SU-DHL-6 (cell line): Measurements from ENCODE around the gene IL10RB.

Source experiments
- H2AFZ ChIP-seq: fragments of 200-600 bp; sonication (generic); 2 replicates; pipeline ENCODE4 v1.6.1; 2014; ENCODE audit warnings: low read depth, mild to moderate bottlenecking, moderate library complexity, mixed read lengths, antibody characterized with exemption, low read length; ENCODE audit not compliant: severe bottlenecking
- H3F3A ChIP-seq: fragments of 200-600 bp; shearing (Covaris generic); 2 replicates; pipeline ENCODE4 v1.6.0; 2016; ENCODE audit warnings: antibody characterized with exemption, mild to moderate bottlenecking; ENCODE audit not compliant: insufficient read depth
- H3K27ac ChIP-seq: fragments of 200-600 bp; sonication (generic); 2 replicates; pipeline ENCODE4 v1.5.1; 2016; ENCODE audit warnings: low read depth, mild to moderate bottlenecking, low read length, moderate library complexity, mixed read lengths
- H3K27me3 ChIP-seq: fragments of 200-600 bp; sonication (generic), shearing (Covaris generic); 2 replicates; pipeline ENCODE4 v1.6.0; 2014; ENCODE audit warnings: mild to moderate bottlenecking, low read length
- H3K36me3 ChIP-seq: fragments of 200-600 bp; sonication (generic); 2 replicates; pipeline ENCODE4 v1.6.1; 2014; ENCODE audit warnings: mild to moderate bottlenecking, low read length, mixed read lengths
- H3K4me2 ChIP-seq: fragments of 300-600, 200-600 bp; shearing (Covaris generic), sonication (generic); 2 replicates; pipeline ENCODE4 v1.6.0; 2014; ENCODE audit warnings: low read length, low read depth, mild to moderate bottlenecking; ENCODE audit not compliant: poor library complexity, severe bottlenecking
- H3K4me3 ChIP-seq: fragments of 200-600 bp; sonication (generic); 2 replicates; pipeline ENCODE4 v1.5.1; 2014; ENCODE audit warnings: antibody characterized with exemption, low read length, mild to moderate bottlenecking, mixed read lengths; ENCODE audit not compliant: insufficient read depth, poor library complexity, severe bottlenecking
- H3K79me2 ChIP-seq: fragments of 200-600 bp; sonication (generic); 2 replicates; pipeline ENCODE4 v1.6.1; 2014; ENCODE audit warnings: mild to moderate bottlenecking, low read length, moderate library complexity; ENCODE audit not compliant: insufficient read depth
- H3K9ac ChIP-seq: fragments of 200-600 bp; sonication (generic); 2 replicates; pipeline ENCODE4 v1.7.0; 2014; ENCODE audit warnings: mild to moderate bottlenecking, low read length
- H3K9me2 ChIP-seq: fragments of 200-600 bp; sonication (generic); replicated peaks from 2 replicates; pipeline ENCODE4 v1.6.1; 2014; ENCODE audit warnings: low read length; ENCODE audit not compliant: insufficient read depth
- H3K9me3 ChIP-seq: fragments of 200-600 bp; sonication (generic); 2 replicates; pipeline ENCODE4 v1.6.1; 2014; ENCODE audit warnings: low read length, mixed read lengths; ENCODE audit not compliant: insufficient read depth
- H4K20me1 ChIP-seq: fragments of 200-600 bp; sonication (generic); 2 replicates; pipeline ENCODE4 v1.6.1; 2014; ENCODE audit warnings: low read depth, mild to moderate bottlenecking, antibody characterized with exemption, low read length, moderate library complexity, mixed read lengths
- EZH2phosphoT487 ChIP-seq: fragments of 200-600 bp; sonication (generic), shearing (Covaris generic); conservative IDR thresholded peaks from 2 replicates; pipeline ENCODE4 v1.6.1; 2018; ENCODE audit warnings: mild to moderate bottlenecking, antibody characterized with exemption, low read length, moderate library complexity, mixed read lengths
- TF ChIP-seq, protein P1 (sequence below): fragments of 200-600 bp; sonication (generic); IDR thresholded peaks from one replicate; pipeline ENCODE4 v1.5.1; 2017; ENCODE audit warnings: antibody characterized with exemption, mild to moderate bottlenecking, low read length, moderate library complexity; ENCODE audit not compliant: insufficient read depth, poor library complexity, severe bottlenecking

IL10RB gene

DNA sequence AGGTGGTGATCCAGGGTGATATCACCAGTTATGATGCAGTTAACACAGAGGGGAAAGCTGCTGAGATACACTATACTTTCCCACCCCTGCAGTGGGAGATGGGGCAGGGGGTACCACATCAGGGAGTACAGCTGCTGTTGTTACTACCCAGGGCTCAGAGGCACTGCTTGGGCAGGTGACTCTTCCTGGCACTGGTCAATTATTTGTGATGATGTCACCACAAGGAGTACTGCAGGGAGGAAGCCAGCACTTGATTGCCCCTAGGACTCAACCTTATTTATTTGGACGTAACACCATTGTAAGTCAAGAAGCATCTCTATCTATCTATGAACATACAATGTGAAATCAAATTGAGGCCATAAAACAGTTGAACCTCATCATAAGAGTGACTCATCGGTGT is 68.7 kb downstream of the IL10RB start:
- H3K9ac ChIP-seq: no peak overlapping the region
- H3K27ac ChIP-seq: no peak overlapping the region
- H3K9me2 ChIP-seq: no peaks in the 10 kb centered on the region
- no peaks in the 10 kb centered on the region for H3K27me3 ChIP-seq
- H3K4me3 ChIP-seq: no peak overlapping the region
- no peaks in the 10 kb centered on the region for H3K9me3 ChIP-seq
- H4K20me1 ChIP-seq: no peaks in the 10 kb centered on the region
- TF ChIP-seq EZH2phosphoT487: no peak
- TF ChIP-seq, protein P1, sequence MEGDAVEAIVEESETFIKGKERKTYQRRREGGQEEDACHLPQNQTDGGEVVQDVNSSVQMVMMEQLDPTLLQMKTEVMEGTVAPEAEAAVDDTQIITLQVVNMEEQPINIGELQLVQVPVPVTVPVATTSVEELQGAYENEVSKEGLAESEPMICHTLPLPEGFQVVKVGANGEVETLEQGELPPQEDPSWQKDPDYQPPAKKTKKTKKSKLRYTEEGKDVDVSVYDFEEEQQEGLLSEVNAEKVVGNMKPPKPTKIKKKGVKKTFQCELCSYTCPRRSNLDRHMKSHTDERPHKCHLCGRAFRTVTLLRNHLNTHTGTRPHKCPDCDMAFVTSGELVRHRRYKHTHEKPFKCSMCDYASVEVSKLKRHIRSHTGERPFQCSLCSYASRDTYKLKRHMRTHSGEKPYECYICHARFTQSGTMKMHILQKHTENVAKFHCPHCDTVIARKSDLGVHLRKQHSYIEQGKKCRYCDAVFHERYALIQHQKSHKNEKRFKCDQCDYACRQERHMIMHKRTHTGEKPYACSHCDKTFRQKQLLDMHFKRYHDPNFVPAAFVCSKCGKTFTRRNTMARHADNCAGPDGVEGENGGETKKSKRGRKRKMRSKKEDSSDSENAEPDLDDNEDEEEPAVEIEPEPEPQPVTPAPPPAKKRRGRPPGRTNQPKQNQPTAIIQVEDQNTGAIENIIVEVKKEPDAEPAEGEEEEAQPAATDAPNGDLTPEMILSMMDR: no peak
- peaks cover 8% of the 10 kb centered on the region; the same call in 1 of the 2 replicates for H3K36me3 ChIP-seq
- H3K79me2 ChIP-seq: peaks cover 56% of the 10 kb centered on the region
- no peaks in the 10 kb centered on the region; the same call in 1 of the 2 replicates for H3F3A ChIP-seq
- H2AFZ ChIP-seq: no peak overlapping the region
- H3K4me2 ChIP-seq: no peak overlapping the region

DNA sequence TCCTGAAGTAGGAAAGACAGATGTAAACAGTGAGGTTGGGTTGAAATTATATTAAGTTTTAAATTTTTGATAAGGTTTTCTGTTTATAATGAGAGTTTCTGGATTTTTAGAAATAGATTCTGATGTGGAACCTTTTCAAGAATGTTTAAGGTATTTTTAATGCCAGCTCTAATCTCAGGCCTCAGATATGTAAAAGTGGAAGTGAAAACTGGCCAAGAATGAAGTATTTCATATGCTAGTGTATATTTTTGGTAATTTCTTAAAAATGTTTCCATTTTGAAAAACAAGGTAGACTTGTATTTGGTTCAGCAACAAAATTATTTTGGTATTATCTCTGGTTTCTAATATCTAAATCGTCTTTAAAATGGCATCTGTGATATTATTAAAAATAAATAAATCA is 73.0 kb downstream of the IL10RB start:
- H3F3A ChIP-seq: no peaks in the 10 kb centered on the region; the same call in 1 of the 2 replicates
- H2AFZ ChIP-seq: no peak overlapping the region
- H3K79me2 ChIP-seq: peaks cover 24% of the 10 kb centered on the region; the same call in 1 of the 2 replicates
- peak overlapping the region; percentile 10 for H3K4me2 ChIP-seq
- TF ChIP-seq, protein P1: no peak
- no peak for TF ChIP-seq EZH2phosphoT487
- H3K9ac ChIP-seq: no peak overlapping the region
- no peaks in the 10 kb centered on the region for H4K20me1 ChIP-seq
- H3K27ac ChIP-seq: no peak overlapping the region
- no peaks in the 10 kb centered on the region for H3K9me3 ChIP-seq
- H3K27me3 ChIP-seq: no peaks in the 10 kb centered on the region
- H3K9me2 ChIP-seq: no peaks in the 10 kb centered on the region
- no peak overlapping the region for H3K4me3 ChIP-seq
- peaks cover 17% of the 10 kb centered on the region; the same call in 1 of the 2 replicates for H3K36me3 ChIP-seq

- Histone ChIP-seq H2AFZ (no peak overlapping the region), H3K4me2 (no peak overlapping the region), H3K9ac (no peak overlapping the region), H3K36me3 (peaks cover 20% of the 10 kb centered on the region; the same call in 1 of the 2 replicates), H3K79me2 (peaks cover 16% of the 10 kb centered on the region; the same call in 1 of the 2 replicates), H4K20me1 (no peaks in the 10 kb centered on the region), H3K27me3 (no peaks in the 10 kb centered on the region), H3K4me3 (no peak overlapping the region), H3K9me2 (no peaks in the 10 kb centered on the region), H3F3A (no peaks in the 10 kb centered on the region; the same call in 1 of the 2 replicates), H3K27ac (no peak overlapping the region), H3K9me3 (no peaks in the 10 kb centered on the region)
- TF ChIP-seq, protein P1: no peak
- no peak for TF ChIP-seq EZH2phosphoT487
Measured at GRCh38 chr21:33339918-33340317, 73.8 kb downstream of the IL10RB start.
